ENCODE measurements around the gene EGFLAM.
A peak's percentile ranks its signal among the peaks of the same experiment; 100 is the strongest.

EGFLAM gene

DNA sequence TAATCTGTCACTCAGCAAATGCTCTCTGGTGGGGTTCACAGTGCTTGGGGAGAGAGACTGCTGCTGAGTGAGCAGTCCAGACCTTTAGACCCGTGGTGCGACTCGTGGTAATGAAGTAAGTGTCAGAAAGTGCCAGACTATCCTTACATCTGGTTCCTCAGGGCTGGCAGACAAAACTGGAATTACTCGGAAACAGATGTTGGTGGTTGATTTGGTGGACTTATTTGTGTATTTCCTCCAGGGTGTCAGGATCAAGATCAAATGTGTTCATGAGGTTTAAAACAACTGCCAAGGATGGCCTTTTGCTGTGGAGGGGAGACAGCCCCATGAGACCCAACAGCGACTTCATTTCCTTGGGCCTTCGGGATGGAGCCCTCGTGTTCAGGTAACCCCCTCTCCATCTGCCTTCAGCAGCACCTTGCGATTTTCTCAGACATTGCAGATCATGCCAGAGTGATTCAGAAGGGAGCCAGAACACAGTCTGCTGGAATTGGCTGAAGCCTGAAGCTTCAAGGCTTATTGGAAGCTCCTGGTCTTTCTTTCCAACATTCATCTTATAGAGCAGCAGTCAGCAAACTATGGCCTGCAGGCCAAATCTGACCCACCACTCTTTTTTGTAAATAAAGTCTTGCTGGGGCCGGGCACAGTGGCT is 192.8 kb downstream of the EGFLAM start:
- no peak for DNase-seq (ENCODE audit: low read depth)

DNA sequence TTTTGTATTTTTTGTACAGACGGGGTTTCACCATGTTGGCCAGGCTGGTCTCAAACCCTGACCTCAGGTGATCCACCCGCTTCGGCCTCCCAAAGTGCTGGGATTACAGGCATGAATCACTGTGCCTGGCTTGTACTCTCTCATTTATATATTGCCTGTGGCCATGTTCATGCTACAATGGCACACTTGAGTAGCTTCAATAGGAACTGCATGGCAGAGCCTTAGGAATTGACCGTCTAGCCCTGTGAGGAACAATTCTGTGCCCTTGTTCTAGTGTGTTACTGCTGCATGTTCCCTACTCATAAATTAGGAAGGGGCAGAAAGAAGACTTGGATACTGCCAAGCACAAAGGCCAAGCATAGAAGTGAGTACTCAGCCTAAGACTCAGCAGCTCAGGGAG is 193.8 kb downstream of the EGFLAM start:
- no peak for DNase-seq (ENCODE audit: low read depth)

DNA sequence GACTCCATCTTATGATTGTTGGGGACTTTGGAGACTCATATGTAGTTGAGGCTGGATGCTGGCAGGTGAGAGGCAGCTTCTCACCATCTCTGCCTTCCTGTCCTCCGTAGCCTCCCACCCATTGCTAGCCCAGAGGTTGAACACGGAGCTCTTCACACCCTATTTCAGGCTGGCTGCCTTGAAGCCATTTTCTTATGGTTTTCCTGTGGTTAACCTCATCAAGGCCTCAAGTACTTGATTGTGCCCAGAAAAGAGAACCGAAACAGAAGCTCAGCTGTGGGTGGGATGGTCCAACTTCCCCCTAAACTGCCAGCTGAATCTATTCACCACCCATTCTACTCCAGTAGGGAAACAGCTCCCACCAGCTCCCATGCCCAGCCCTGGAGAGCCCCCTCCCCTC is 195.1 kb downstream of the EGFLAM start:
- peak; percentile 8 for DNase-seq (ENCODE audit: low read depth)

DNA sequence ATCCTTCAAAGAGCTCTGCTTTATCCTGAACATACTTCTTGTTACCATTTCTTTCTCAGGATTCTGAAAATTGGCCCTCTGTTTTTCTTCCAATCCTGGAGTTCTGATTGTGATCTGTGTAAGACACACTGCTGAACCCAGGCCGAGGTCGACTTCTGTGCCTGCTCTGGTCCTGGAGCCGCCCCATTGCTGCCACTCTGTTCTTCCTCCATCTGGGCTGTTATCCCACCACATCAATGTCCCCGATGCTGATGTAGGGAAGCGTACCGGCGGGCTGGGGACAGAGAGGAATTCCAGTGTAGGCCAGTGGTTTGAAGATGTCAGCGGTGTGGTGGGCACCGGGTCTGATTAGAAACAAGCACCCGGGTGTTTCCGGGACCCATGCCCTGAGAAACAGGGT is 195.6 kb downstream of the EGFLAM start:
- no peak for DNase-seq (ENCODE audit: low read depth)

DNA sequence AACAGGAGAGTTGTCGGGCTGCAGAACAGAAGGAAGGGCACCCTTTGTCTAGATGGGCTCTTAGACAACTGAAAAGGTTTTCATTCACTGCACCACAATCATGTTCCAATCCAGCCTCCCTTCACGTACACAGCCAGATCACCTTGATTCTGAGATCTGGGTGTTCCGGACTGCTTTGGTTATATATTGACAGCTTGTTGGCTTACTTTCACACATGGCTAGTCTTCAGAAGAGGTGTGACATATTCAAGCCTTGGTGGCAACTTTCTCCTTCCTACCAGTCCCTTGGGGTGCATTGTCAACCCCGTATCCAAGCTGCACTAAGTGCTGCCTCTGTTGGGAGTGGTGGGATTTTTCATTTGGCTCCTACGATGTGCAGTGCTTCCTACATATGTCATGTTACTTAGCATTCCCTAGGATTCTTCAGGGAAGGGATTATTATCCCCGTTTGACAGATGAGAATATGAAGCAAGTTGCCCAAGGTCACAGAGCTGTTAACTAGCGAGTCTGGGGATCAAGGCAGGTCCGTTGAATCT is 197.5 kb downstream of the EGFLAM start:
- DNase-seq (ENCODE audit: low read depth) = no peak

DNA sequence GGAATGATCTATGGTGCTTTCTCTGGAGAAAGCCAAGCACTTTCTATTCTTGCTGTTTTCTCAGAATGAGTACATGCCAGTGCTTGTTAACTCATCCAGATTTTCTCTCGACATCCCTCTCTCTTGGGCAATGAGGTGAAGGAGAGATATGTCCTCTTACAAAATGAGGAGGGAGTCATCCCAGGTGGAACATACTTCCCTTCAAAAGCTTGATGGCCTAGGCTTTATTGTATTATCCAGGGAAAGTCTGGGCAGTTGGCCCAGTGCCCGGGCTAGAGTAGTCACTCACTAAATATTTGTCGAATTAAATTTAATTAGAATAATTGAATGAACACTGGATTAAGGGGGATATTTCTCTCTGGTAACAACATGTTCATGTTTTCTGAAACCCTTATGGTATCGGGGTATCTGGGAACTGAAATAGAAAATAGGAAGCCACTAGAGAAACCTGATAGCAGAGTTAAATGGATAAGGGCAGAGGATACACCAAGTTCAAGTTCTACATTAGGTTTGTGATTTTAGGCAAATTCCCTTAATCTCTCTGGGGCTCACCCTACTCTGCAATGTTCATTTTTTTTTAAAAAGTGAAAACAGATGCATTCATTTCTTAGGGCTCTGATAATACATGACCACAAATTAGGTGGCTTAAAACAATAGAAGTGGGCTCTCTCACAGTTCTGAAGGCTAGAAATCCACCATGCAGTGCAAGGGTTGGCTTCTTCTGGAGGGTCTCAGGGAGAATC is 198.5 kb downstream of the EGFLAM start:
- no peak for DNase-seq (ENCODE audit: low read depth)

DNA sequence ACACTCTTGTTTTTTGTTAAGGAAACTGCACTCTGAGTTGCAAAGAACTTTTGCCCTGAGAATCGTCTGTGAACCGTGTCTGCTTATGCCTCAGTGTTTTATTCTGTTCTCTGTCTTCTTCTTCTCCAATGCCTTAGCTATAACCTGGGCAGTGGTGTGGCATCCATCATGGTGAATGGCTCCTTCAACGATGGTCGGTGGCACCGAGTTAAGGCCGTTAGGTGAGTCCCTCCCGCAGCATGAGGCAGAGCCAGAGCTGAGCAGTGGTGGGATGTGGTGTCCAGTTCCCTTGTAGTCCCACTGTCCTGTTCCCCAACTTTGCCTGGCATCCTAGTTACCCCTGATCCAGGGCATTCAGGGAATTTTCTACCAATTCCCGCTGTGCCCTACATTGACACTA is 199.8 kb downstream of the EGFLAM start:
- DNase-seq (ENCODE audit: low read depth) = no peak

DNA sequence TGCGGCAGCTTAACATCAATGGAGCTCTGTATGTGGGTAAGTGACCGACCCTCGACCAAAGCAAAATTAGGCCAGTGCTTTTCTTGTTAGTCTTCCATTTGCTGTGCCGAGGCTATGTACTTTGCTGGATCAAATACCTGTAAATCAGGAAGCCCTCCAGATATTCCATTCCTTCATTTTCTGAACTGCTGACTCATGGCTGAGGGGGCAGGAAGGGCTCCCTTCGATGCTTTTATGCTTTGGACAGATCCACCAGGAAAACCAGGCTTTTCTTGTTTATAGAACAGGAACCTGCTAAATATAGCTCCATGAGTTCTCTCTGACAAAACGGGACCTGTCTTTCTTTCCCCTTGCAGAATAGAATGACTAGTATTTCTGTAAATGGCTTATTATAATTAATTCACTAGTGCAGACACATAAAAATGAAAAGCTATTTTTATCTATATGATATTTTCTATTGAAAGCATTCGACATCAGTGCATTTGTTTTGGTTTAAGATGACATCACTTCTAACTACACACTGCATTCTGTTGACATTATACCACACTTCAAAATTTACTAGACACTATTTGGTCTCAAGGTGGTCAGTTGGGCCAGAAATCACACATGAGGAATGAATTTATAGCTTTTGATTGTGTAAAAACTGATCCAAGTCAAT is 204.7 kb downstream of the EGFLAM start:
- no peak for DNase-seq (ENCODE audit: low read depth)

DNA sequence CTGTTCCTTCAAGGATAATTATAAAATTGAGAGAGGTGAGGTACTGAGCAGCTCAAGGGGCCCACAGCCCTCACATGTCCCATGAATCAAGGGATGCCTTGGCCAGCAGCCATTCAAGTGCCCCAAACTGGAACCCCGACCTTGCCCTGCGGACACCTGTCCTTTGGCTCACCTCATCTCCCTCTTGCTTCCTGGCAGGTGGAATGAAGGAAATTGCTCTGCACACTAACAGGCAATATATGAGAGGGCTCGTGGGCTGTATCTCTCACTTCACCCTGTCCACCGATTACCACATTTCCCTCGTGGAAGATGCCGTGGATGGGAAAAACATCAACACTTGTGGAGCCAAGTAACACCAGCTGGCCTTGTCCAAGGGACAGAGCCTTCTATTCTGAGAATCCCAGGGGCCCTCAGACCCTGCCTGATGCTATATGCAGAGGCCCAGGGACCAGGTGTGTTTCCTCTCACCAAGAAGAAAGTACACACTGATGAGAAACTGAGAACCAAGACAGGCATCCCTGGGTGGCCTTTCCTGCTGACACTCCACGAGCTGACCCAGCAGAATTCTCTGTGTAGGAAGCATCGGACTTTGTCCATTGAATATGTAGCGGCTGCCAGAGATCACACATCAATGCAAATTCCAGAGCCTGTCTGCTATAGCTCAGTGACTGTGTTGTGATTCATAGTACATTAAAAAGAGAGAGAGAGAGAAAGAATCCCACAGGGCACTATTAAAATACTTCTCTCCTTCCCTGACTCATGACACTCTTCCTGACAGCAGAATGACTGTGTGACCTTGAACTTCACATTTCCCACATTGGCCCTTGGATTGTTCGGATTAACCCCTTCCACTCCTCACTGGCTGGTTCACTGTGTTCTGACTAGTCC is 205.5 kb downstream of the EGFLAM start:
- DNase-seq (ENCODE audit: low read depth) = no peak

DNA sequence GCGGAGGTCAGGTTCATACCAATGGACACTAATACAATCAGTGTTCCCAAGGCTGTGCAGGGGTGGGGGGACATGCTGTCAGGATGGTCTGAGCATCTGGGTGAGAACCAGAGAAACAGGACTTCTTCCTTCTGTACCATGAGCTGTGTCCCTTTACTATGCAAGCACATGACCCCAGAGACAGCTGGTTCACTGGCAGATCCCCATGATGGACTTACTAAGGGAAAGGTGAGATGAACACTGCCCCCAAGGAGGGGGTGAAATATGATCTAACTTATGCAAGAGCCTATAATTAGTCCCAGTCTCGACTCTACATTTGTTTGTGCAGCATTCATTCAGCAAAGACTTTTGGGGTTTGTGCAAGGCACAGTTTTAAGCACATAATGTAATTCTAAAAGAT is 206.7 kb downstream of the EGFLAM start:
- no peak for DNase-seq (ENCODE audit: low read depth)

DNA sequence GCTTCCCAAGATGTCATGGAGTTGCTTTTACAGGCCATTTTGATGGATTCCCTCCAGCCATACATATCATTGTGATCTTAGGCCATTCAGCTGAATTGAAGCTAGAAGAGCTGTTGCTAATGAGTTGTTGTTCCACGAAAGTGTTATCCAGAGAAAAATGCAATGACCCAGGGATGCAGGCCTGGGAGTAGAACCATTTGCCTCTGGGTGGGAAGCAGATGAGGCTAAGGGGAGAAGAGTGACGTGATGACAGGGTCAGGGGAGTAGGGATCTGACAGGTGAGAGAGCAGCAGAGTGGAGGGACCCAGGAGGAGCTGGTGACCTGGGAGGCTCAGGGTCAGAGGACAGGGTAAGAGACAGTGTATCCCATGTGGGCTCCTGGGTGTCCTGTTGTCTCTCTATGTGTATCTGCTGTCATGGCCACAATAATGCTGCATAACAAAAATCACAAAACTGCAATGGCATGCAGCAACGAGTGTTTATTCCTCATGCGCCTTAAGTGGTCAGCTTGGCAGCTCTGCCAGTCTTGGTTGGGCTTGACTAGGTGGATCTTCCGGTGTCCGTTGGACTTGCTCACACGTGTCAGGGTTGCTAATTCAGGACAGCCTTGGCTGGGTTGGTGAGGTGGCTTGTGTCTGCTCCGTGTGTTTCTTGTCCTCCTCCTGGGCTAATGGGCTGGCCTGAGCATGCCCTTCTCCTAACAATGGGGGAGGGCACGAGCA is 207.5 kb downstream of the EGFLAM start:
- DNase-seq (ENCODE audit: low read depth) = no peak

DNA sequence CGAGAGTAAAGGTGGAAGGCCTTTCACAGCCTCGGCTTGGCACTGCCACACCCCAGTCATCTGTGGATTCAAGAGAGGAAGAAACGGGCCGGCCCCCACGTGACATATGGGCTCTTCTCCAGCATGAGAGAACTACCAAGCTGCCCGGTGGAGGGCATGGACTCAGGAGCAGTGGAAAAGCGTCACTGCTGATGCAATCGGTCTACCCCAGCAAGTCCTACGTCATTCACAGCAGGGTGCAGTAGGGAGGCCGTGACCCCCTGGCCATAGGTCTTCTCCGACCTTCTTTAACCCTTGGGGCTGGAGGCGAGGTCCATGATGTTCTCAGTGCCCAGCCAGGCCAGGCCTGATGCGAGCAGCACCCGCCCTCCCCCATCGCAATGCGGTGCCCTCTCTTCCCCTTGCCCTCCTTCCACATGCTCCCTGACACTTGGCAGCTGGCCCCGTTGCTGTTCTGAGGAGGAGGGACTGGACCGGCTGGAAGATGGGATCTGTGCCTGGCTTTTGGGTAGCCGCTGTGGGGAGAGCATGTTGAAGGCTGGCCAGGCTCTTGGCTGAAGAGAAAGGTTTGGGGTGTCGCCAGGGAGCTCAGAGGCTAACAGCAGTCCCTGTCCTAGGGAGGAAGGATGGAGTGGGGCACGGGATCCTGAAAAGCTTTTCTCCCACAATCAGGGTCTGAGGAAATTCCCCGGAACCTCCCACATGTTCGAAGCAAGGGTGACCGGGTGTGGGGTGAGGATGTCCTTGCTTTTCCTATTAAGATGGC is 208.2 kb downstream of the EGFLAM start:
- no peak for DNase-seq (ENCODE audit: low read depth)

DNA sequence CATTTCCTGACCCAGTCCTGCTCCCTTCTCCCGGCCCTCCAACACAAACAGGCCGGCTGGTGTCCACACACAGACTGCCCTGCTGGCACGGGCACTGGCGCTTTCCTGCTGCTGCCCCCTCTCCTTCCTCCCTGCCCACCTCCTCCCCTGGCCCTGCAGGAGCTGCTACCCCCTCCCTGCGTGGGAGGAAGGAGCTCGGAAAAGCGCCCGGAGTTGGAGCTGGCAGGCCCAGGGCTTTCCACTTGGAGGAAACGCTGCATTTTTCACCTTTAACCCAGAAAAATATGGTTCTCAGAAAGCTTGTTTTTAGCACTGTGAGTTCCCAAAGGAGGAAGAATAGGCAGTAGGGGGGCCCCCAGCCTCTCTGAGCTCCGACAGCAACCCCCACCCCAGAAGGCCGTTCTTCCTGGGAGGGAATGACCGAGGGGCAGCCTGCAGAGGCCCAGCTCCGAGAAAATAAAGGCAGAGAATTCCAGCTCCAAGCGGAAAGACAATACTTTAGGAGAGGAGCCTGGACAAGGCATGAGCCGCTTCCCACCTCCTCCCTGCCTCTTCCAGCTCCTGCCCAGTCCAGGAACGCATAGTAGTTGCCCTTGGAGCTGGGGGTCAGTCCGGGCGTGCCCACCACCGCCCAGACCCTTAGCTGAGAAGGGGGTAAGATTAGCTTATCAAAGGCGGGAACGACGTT is 209.1 kb downstream of the EGFLAM start:
- DNase-seq (ENCODE audit: low read depth) = no peak

DNA sequence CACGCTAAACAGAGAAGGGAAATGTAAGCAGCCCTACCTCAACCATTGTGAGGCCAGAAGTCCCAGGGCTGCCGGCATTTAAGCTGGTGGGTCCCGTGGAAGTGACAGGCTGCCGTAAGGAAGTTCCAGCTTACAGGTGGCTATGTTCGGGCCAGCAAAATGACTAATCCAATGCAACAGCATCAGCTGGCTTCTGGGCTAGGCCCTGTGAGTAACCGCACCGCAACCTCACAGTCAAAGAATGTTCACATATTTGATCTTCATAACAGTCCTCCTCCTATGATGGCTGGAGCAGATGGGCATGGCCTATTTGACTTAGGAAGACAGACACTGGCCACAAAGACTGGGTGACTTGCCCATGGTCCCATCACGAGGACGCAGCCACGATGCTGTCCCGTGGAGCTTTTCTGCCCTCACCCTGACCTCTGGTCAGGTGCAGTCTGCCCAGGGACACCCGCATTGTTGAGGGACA is 209.9 kb downstream of the EGFLAM start:
- DNase-seq (ENCODE audit: low read depth) = no peak

DNA sequence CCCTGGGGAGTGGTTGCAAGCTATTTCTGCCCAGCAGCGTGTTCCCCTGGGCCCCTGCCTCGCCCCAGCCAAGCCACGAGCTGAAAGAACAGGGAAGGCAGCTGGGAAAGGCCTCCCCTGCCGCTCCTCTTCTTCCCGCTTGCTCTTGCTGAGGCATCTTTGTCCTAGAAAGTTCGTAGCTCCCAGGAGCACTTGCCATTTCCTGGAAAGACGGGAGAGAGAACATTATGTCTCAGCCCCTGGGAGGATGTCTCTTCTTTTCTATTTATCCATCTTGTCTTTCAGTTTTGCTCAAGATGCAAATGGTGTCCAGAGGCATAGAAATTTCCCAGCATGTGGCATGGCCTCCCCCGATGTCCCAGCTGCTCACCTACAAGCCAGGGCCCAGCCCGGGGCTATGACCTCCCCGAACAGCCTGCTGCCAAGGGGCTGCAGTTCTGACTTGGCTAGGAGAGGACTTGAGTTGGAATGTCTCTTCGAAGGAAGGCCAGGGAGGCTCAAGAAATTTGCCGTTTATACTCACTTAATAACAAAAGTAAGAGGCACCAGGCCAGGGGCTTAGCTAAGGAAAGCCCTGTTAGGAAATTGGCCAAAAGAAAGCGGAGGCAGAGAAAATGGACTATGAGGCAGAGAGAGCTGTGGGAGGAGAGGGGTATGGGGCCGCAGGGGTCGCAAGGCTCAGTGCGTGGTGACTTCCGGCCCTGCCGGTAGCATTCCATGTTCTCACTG is 210.8 kb downstream of the EGFLAM start:
- no peak for DNase-seq (ENCODE audit: low read depth)

DNA sequence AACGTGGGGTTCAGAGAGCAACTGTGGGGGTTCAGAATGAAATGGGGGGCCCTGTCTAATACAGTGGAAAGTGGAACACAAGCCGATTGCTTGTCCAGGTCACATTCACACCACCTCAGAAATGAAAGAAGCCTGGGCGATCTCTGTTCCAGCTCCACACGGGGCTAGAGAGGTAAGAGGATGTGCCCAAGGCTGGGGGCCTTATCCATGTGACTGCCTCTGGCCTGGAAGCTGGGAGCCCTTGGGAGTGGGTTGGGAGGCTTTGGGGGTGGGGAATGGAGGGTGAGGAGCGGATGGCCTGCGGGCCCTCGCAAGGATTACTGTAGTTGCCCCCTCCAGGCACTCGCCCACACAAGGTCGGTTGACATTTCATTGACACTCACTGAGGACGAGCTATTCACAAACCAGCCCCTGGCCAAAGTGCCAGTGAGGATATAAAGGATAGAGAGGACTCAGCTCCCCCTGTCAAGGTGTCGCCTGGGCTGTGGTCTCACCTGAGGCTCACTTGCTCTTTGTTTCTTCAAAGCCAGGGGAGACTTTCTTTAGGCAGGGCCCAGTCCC is 211.4 kb downstream of the EGFLAM start:
- DNase-seq (ENCODE audit: low read depth) = no peak

DNA sequence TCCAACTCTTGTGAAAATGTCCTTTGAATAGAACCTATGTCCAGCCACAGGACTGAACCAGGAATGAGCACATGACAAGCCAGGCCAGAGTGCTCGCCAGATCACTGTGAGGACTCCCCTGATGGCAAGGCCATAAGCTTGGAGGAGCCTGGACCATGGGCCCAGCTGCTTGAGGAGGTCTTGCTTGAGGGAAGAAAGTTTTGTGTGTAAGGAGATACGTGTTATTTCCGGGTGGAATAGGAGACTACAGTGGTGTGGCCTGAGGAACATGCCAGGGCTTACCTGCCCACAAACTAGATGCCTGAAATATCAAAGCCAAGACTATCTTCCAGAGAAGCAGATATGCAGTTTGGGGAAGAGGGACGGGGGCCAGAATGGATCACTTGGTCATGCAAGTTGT is 213.3 kb downstream of the EGFLAM start:
- DNase-seq (ENCODE audit: low read depth) = no peak

DNA sequence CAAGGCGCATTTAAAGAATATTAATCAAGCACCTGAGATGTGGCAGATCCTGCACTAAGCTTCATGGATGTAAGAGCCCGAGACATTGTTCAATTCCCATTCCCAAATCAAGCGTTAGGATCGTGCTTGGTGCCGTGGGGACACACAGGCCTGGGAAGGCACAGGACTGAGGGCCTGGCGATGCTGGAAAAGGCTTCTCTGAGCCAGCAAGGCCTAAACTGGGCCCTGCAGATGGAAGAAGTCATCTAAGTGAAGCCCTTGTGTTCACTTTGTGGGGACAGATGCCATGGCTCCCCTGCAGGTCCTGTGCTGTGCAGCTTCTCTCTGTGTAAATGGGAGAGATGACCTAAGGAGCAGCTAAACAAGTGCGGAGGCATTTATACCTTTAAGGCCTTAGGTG is 214.2 kb downstream of the EGFLAM start:
- no peak for DNase-seq (ENCODE audit: low read depth)

DNA sequence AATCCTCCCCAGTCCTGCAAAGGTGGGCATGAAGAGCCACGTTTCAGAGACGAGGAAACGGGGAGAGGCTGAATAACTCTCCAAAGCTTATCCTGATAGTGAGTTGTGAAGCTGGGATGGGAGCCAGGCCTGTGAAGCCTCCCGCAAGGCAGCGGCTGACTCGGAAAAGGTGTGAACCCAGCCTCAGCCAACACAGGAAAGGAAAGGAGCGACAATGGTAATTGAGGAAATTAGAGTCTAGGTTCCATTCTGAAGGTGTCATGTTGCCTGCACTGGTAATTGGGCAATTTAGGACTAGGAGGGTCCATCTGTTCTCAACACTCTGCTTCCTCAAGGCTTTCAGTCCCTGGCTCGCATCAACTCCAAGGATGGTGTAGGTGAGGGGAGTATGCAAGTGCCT is 214.6 kb downstream of the EGFLAM start:
- no peak for DNase-seq (ENCODE audit: low read depth)
